Amniotic stem cell (primary cell): Measurements from ENCODE around the gene PTPRG.
"Not testable (repeated sequence)": the region's sequence is repeated elsewhere in the genome, so short reads cannot be mapped to it uniquely, and the experiment has no call there.

Source experiments
- DNase-seq: peaks from one replicate; lab custom pipeline; 2025; lab: John Stamatoyannopoulos, UW

Gene PTPRG

GRCh38 chr3:61561374-61562041 is at the start of gene PTPRG:
PTPRG (plus strand) TSS chr3:61561571; CDS start chr3:61562288, 717 bp downstream.
- DNase-seq: peak; percentile 86

GRCh38 chr3:61518590-61518989 is 42.8 kb upstream of the PTPRG start:
- no peak for DNase-seq

- DNase-seq: no peak
Observed at GRCh38 chr3:61520966-61521628, 40.3 kb upstream of the PTPRG start.

- no peak for DNase-seq
Observed at GRCh38 chr3:61522060-61522459, 39.3 kb upstream of the PTPRG start.

DNA sequence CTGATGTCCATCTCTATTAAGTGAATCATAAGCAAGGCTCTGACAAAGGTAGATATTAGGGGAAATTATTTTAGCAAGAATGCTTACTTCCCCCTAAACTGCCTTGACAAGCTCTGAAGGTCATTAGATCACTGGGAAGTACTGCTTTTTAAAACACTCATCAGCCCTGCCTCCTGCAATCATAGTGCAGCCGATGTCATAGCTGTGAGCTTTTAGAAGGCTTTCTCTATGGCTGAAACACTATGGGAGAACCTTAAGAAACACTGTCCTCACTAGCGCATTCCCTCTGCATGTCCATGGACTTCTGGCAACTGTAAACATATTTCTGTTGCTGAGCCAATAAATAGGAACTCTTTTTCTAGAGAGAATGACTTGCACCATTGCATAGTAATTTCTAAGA is 38.7 kb upstream of the PTPRG start:
- DNase-seq: no peak

- no peak for DNase-seq
Observed at GRCh38 chr3:61524933-61525332, 36.4 kb upstream of the PTPRG start.

GRCh38 chr3:61526308-61526707 is 35.1 kb upstream of the PTPRG start:
- no peak for DNase-seq

DNA sequence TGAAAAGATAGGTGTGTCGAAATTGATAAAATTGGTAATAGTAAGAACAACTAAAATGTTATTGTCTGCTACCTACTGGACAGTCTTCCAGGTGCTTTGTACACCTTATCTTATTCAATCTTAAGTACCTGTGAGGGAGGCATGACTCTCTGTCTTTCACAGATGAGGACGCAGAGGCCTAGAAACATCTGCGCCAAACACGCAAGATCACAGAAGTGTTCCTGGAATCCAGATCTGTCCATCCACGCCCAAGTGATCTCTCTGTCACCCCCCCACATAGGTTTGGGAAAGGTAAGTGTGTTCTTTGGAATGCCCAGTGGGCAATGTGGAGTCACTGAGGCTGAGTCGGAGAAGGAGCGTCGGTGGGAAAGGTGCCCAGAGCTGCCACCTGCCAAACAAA is 34.4 kb upstream of the PTPRG start:
- DNase-seq: no peak

- DNase-seq: no peak
Observed at GRCh38 chr3:61530355-61530754, 31.0 kb upstream of the PTPRG start.

DNA sequence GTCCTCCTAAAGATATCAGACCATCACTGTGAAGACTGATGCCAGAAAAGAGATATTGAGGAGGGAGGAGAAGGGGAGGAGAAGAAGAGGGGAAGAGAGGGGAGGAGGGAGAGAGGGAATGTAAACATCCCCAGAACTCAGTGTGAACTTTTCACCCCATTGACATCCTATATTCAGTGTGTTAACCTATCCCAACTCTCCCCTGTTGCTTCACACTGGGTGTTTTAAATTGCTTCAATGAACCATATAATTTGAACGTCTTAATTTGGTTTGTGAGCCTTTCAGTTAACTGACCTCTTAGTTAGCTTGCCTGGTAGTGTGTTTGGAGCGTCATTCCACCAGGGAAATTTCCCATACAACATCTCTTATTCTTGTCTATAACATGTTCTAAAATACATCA is 29.8 kb upstream of the PTPRG start:
- DNase-seq: no peak

DNA sequence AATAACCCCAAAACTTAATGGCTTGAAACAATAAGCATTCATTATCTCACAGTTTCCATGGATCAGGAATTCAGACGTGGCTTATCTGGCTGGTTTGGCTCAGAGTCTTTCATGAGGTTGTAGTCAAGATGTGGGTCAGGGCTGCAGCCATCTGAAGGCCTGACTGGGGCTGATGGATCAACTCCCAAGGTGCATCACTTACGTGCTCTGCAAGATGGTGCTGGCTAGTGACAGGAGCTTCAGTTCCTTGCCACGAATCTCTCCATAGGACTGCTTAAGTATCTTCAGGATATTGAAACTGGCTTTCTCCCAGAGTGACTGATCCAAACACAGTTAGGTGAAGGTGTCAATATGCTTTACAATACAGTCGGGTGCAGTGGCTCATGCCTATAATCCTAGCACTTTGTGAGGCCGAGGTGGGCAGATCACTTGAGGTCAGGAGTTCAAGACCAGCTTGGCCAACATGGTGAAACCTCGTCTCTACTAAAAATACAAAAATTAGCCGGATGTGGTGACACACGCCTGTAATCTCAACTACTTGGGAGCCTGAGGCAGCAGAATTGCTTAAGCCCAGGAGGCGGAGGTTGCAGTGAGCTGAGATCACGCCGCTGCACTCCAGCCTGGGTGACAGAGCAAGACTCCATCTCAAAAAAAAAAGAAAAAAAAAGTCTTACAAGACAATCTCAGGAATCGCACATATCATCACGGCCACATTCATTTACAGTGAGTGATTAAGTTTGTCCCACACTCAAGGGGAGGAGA is 28.5 kb upstream of the PTPRG start:
- DNase-seq: no peak

DNA sequence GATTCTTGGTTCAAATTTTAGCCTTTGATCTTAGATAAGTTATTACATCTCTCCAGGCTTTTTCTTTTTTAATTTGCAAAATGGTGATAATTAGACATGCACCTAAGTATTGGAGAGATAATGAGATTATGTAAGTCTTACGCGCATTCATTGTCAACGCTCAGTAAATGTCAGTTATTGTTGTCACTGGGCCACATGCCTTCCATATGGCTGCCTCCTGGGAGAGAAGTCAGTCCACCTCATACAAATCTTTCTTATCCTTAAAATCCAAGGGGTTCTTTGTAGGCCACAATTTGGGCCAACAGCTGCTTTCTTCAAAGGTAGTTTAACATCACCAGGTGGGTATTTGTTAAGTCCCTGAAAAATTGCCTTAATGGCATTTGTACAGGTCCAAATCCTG is 25.5 kb upstream of the PTPRG start:
- no peak for DNase-seq

GRCh38 chr3:61537366-61537765 is 24.0 kb upstream of the PTPRG start:
- DNase-seq: no peak

DNA sequence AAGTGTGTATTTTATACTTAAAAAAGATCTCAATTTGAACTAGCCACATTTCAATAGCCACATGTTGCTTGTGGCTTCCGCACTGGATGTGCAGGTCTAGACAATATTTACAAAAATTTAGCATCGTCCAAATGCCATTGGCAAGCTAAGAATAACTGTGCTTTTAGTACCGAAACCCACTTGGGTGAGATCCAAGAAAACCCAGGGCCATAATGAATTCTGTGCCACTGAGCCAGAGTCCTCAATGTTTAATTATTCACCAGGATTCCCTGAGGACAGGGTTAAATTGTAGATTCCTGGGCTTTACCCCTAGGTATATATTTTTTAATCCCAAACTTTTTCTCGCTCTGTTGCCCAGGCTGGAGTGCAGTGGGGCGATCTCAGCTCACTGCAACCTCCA is 22.9 kb upstream of the PTPRG start:
- DNase-seq: no peak

GRCh38 chr3:61541694-61542093 is 19.7 kb upstream of the PTPRG start:
- no peak for DNase-seq

- DNase-seq: no peak
Observed at GRCh38 chr3:61545716-61546115, 15.7 kb upstream of the PTPRG start.

DNA sequence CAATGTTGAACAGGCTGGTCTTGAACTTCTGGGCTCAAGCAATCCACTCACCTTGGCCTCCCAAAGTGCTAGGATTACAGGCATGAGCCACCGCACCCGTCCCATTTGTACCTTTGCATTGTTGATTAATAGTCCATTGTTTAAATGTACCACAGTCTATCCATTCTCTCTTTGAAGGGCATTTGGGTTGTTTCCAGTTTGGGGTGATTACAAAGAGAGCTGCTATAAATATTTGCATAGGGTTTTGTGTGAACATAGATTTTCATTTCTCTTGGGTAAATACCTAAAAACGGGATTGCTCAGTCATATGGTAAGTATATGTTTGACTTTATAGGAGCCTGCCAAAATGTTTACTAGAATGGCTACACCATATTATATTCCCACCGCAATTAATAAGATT is 13.7 kb upstream of the PTPRG start:
- DNase-seq: no peak

DNA sequence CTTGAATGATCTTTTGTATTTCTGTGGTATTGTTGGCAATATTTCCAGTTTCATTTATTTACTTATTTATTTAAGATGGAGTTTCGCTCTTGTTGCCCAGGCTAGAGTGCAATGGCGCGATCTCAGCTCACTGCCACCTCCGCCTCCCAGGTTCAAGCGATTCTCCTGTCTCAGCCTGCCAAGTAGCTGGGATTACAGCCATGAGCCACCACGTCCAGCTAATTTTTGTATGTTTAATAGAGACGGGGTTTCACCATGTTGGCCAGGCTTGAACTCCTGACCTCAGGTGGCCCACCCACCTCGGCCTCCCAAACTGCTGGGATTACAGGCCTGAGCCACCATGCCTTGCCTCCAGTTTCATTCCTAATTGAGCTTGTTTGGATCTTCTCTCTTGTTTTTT is 8.7 kb upstream of the PTPRG start:
- not testable (repeated sequence) for DNase-seq

GRCh38 chr3:61559136-61559731 is 2.1 kb upstream of the PTPRG start:
- no peak for DNase-seq

DNA sequence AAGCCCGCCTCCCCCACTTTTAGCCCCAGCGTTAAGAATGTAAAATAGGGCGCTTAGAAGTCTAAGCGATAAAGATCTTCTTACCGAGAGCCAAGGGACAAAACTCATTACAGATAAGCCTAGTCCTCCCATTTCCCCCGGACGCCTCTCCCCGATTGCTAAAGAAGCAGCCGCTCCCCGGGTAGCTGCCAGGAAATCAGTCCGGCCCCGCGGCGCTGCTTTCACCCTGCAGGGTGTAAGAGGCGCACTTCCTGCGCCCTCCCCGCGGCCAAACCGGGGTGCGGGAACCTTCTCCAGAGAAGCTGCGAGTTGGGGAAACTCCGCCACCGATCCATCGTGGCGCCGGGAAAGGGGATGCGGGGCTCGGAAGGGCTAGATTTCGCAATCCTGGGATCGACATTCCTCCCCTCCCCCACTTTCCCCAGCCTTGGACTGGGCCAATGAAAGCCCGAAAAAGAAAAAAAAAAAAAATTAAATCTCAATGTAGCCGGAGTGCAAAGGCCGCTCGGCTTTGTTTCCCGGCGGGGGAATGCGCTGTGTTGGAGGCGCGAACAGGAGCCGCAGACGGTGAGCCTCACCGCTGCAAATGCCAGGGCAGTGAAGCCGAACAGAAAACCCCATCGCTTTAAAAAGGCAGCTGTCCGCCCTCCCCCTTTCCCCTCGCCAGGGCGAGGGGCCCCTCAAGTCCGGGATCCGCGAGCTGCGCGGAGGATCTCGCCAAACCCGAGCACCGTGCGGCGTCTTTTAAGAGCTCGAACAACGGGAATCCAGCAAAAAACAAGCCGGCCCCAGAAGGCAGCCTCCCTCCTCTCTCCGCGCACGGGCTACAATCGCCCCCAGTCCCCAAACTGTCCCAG is 626 bp upstream of the PTPRG start:
- DNase-seq: peak; percentile 66

- no peak for DNase-seq
Observed at GRCh38 chr3:61562042-61562720, 810 bp downstream of the PTPRG start.
